Glomerular visceral epithelial cell (primary cell): Measurements from ENCODE around the gene B3GAT1.

Experiments
- DNase-seq: peaks from one replicate; pipeline ENCODE4 v3.0.0-alpha.2; 2016; ENCODE audit errors: extremely low spot score

Gene B3GAT1

GRCh38 chr11:134333946-134334345 is 78.1 kb downstream of the B3GAT1 start:
- DNase-seq: no peak

DNA sequence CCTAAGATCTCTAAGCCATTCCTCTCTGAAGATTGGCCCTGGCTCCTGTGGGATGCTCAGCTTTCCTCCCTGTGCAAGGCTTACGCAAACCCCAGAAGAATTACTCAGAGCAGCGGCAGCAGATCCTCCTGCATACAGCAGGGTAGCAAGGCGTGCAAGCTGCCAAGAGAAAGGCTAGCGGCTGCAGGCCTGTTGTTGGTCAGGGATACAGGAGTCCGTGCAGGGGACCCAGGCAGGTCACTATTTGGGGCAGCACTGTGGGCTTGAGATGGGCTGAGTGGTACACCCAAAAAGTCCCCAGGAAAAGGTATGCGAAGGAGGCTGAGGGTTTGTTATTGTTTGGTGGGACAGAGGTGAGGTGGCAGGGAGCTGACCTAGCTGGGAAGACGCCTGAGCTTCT is 78.7 kb downstream of the B3GAT1 start:
- DNase-seq: no peak

- DNase-seq: no peak
Observed at GRCh38 chr11:134332782-134333181, 79.3 kb downstream of the B3GAT1 start.

GRCh38 chr11:134332189-134332631 is 79.8 kb downstream of the B3GAT1 start:
- DNase-seq: no peak

DNA sequence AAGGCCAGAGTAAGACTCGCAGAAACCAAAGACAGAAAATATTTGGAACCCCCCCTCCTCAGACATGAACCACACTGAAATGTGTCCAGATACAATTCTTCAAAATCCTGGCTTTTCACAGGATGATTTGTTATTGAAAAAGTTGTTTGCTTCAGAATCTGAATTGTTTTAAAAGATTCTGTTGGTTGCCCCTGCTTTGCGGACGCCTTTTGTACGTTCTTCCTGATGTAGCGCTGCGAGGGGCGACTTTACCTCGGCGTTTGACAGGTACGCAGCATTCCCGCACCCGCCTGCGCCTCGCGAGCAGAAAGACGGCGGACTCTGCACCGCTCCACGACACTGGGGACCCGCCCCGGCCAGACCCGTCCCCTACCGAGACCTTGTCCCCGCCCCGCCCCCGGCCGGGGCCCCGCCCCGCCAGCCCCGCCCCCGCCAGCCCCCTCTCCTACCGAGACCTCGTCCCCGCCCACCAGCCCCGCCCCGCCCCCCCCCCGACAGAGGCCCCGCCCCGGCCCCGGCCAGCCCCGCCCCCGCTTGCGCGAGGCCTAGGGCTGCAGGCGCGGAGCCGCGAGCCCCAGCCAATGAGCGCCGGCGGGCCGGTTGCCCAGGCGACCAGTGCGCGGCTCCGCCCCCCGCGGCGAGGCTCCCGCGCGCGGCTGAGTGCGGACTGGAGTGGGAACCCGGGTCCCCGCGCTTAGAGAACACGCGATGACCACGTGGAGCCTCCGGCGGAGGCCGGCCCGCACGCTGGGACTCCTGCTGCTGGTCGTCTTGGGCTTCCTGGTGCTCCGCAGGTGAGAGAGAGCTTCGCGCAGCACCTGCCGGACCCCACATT is 80.5 kb downstream of the B3GAT1 start, which contains the start of gene GLB1L2:
Gene GLB1L2, plus strand, starts transcription at position 635 of the 835 bp plus-strand sequence. Its CDS starts 74 bp downstream, at position 709.
- no peak for DNase-seq

GRCh38 chr11:134330611-134331353 is 81.3 kb downstream of the B3GAT1 start:
- no peak for DNase-seq
